Bronchial epithelial cell (primary cell): ENCODE data around the gene PROSER3. TPM values are rescaled to one million over a fixed set of nuclear protein-coding genes. Genes with fewer than 3 reads are reported as not detected.
"Not testable (repeated sequence)": the region's sequence is repeated elsewhere in the genome, so short reads cannot be mapped to it uniquely, and the experiment has no call there.

Experiments
- DNase-seq: peaks from one replicate; pipeline ENCODE4 v3.0.0-alpha.2; 2010; ENCODE audit warnings: low read depth
- FAIRE-seq: peaks from 2 replicates; lab custom pipeline; 2011; peaks lifted over from hg19 to GRCh38; lab: Jason Lieb, UNC
- H3K27me3 ChIP-seq: 2 replicates; pipeline ENCODE4 v1.5.1; 2011; ENCODE audit warnings: low read length; ENCODE audit not compliant: control insufficient read depth, insufficient read depth
- H3K36me3 ChIP-seq: 2 replicates; pipeline ENCODE4 v1.5.1; 2011; ENCODE audit warnings: low read length; ENCODE audit not compliant: control insufficient read depth, insufficient read depth
- H3K4me3 ChIP-seq: 2 replicates; pipeline ENCODE4 v1.5.1; 2011; ENCODE audit warnings: mild to moderate bottlenecking, low read depth, low read length, control low read depth
- CTCF ChIP-seq: IDR thresholded peaks from 2 replicates; pipeline ENCODE4 v1.5.1; 2011; ENCODE audit warnings: mild to moderate bottlenecking, moderate library complexity, low read length, control low read depth, inconsistent platforms; ENCODE audit not compliant: insufficient read depth, severe bottlenecking
- total RNA-seq: library from RNA; depleted of rRNA; stranded (reverse); fragments of >200 nt; gene quantifications from 2 replicates; pipeline ENCODE4 v1.2.1, GENCODE V29; 2014

Gene PROSER3
- total RNA-seq, 1 donor from 2014 or later, result 1.3 TPM

- no peak overlapping the region for H3K4me3 ChIP-seq
- DNase-seq (no peak), FAIRE-seq (no peak)
- TF ChIP-seq CTCF, result no peak
- no peaks in the 10 kb centered on the region for H3K36me3 ChIP-seq
- H3K27me3 ChIP-seq, result peaks cover 11% of the 10 kb centered on the region
Measured at GRCh38 chr19:35793381-35794165, 35.6 kb downstream of the PROSER3 start.

- not testable (repeated sequence) for FAIRE-seq
Measured at GRCh38 chr19:35795564-35795963, 37.6 kb downstream of the PROSER3 start.

GRCh38 chr19:35796645-35797542 is 38.9 kb downstream of the PROSER3 start:
- no peak for TF ChIP-seq CTCF
- H3K4me3 ChIP-seq, result no peak overlapping the region
- FAIRE-seq, result no peak
- H3K36me3 ChIP-seq, result no peaks in the 10 kb centered on the region
- peaks cover 11% of the 10 kb centered on the region for H3K27me3 ChIP-seq
- no peak for DNase-seq

More at GRCh38 chr19:35795564-35795963, 37.6 kb downstream of the PROSER3 start:
- not testable (repeated sequence) for H3K36me3 ChIP-seq, DNase-seq, H3K4me3 ChIP-seq
- peaks cover 11% of the 10 kb centered on the region for H3K27me3 ChIP-seq

GRCh38 chr19:35797663-35798062 is 39.7 kb downstream of the PROSER3 start:
- no peak for TF ChIP-seq CTCF
- peaks cover 11% of the 10 kb centered on the region for H3K27me3 ChIP-seq
- no peak overlapping the region for H3K4me3 ChIP-seq
- H3K36me3 ChIP-seq, result no peaks in the 10 kb centered on the region
- FAIRE-seq (no peak), DNase-seq (no peak)

GRCh38 chr19:35801828-35802227 is 43.9 kb downstream of the PROSER3 start:
- DNase-seq (no peak), FAIRE-seq (no peak)
- TF ChIP-seq CTCF, result no peak
- peaks cover 5% of the 10 kb centered on the region for H3K27me3 ChIP-seq
- no peaks in the 10 kb centered on the region for H3K36me3 ChIP-seq
- H3K4me3 ChIP-seq, result no peak overlapping the region

- Histone ChIP-seq H3K36me3 (no peaks in the 10 kb centered on the region), H3K27me3 (no peaks in the 10 kb centered on the region), H3K4me3 (no peak overlapping the region)
- DNase-seq (no peak), FAIRE-seq (no peak)
- no peak for TF ChIP-seq CTCF
Measured at GRCh38 chr19:35805526-35806102, 47.6 kb downstream of the PROSER3 start.
